H9 (cell line): ENCODE data around the gene RMND5A. TPM values are rescaled to one million over a fixed set of nuclear protein-coding genes. Genes with fewer than 3 reads are reported as not detected.

Experiments
- DNase-seq: peaks from one replicate; pipeline ENCODE4 v3.0.0-alpha.2; 2017
- H2AFZ ChIP-seq: one replicate; pipeline ENCODE4 v1.6.1; 2013; ENCODE audit warnings: mild to moderate bottlenecking, low read length, control low read depth, moderate library complexity
- H2AK5ac ChIP-seq: 2 replicates; pipeline ENCODE4 v1.6.1; 2013; ENCODE audit warnings: low read length, control low read depth, mixed read lengths; ENCODE audit not compliant: insufficient read length
- H2BK120ac ChIP-seq: one replicate; pipeline ENCODE4 v1.6.1; 2013; ENCODE audit warnings: low read depth, mild to moderate bottlenecking, low read length, control low read depth, inconsistent platforms; ENCODE audit not compliant: poor library complexity, severe bottlenecking
- H2BK12ac ChIP-seq: 2 replicates; pipeline ENCODE4 v1.6.1; 2013; ENCODE audit warnings: low read length, control low read depth, mixed read lengths, low read depth; ENCODE audit not compliant: insufficient read length
- H2BK15ac ChIP-seq: 2 replicates; pipeline ENCODE4 v1.6.1; 2013; ENCODE audit warnings: low read depth, low read length, control low read depth
- H2BK20ac ChIP-seq: one replicate; pipeline ENCODE4 v1.6.1; 2013; ENCODE audit warnings: low read depth, mild to moderate bottlenecking, low read length, control low read depth, inconsistent platforms; ENCODE audit not compliant: poor library complexity, severe bottlenecking
- H2BK5ac ChIP-seq: 2 replicates; pipeline ENCODE4 v1.6.1; 2013; ENCODE audit warnings: low read length, control low read depth, mixed read lengths; ENCODE audit not compliant: insufficient read length
- H3K14ac ChIP-seq: 2 replicates; pipeline ENCODE4 v1.6.1; 2013; ENCODE audit warnings: low read length, control low read depth; ENCODE audit not compliant: insufficient read depth
- H3K18ac ChIP-seq: 2 replicates; pipeline ENCODE4 v1.6.1; 2013; ENCODE audit warnings: low read depth, mild to moderate bottlenecking, mixed read lengths, low read length, control low read depth; ENCODE audit not compliant: insufficient read length
- H3K23ac ChIP-seq: 2 replicates; pipeline ENCODE4 v1.6.1; 2013; ENCODE audit warnings: low read length, control low read depth, mixed read lengths, low read depth; ENCODE audit not compliant: insufficient read length
- H3K23me2 ChIP-seq: 2 replicates; pipeline ENCODE4 v1.6.1; 2013; ENCODE audit warnings: low read depth, mild to moderate bottlenecking, mixed read lengths, low read length, control low read depth; ENCODE audit not compliant: insufficient read length, poor library complexity, severe bottlenecking
- H3K27ac ChIP-seq: 2 replicates; pipeline ENCODE4 v1.5.1; 2013; ENCODE audit warnings: low read length, control low read depth, mixed read lengths, low read depth; ENCODE audit not compliant: insufficient read length
- H3K27me3 ChIP-seq: 2 replicates; pipeline ENCODE4 v1.6.1; 2013; ENCODE audit warnings: low read length, control low read depth, inconsistent platforms; ENCODE audit not compliant: insufficient read depth
- H3K4ac ChIP-seq: 2 replicates; pipeline ENCODE4 v1.6.1; 2013; ENCODE audit warnings: low read depth, mild to moderate bottlenecking, control low read depth, inconsistent platforms, low read length, moderate library complexity
- H3K4me1 ChIP-seq: 2 replicates; pipeline ENCODE4 v1.6.1; 2013; ENCODE audit warnings: low read length, control low read depth, inconsistent platforms; ENCODE audit not compliant: insufficient read depth
- H3K4me2 ChIP-seq: 2 replicates; pipeline ENCODE4 v1.6.1; 2013; ENCODE audit warnings: low read length, control low read depth, mixed read lengths; ENCODE audit not compliant: insufficient read length, insufficient read depth
- H3K56ac ChIP-seq: 2 replicates; pipeline ENCODE4 v1.6.1; 2013; ENCODE audit warnings: low read depth, mild to moderate bottlenecking, mixed read lengths, low read length, control low read depth; ENCODE audit not compliant: insufficient read length
- H3K79me1 ChIP-seq: 2 replicates; pipeline ENCODE4 v1.6.1; 2013; ENCODE audit warnings: low read depth, mild to moderate bottlenecking, moderate library complexity, low read length, control low read depth, inconsistent platforms; ENCODE audit not compliant: insufficient read depth, poor library complexity, severe bottlenecking
- H3K79me2 ChIP-seq: 2 replicates; pipeline ENCODE4 v1.6.1; 2013; ENCODE audit warnings: low read length, control low read depth, inconsistent platforms; ENCODE audit not compliant: insufficient read depth
- H3K9ac ChIP-seq: 2 replicates; pipeline ENCODE4 v1.6.1; 2013; ENCODE audit warnings: low read length, control low read depth, mixed read lengths; ENCODE audit not compliant: insufficient read length; ENCODE audit errors: extremely low read depth
- H3K9me3 ChIP-seq: one replicate; pipeline ENCODE4 v1.6.1; 2013; ENCODE audit warnings: low read depth, low read length, inconsistent platforms; ENCODE audit not compliant: control insufficient read depth
- H3T11ph ChIP-seq: one replicate; pipeline ENCODE4 v1.6.1; 2013; ENCODE audit warnings: mild to moderate bottlenecking, low read length, control low read depth, inconsistent platforms
- H4K20me1 ChIP-seq: one replicate; pipeline ENCODE4 v1.6.1; 2013; ENCODE audit not compliant: control insufficient read depth, insufficient read length, insufficient read depth
- H4K5ac ChIP-seq: 2 replicates; pipeline ENCODE4 v1.6.1; 2013; ENCODE audit warnings: low read depth, mild to moderate bottlenecking, mixed read lengths, low read length, control low read depth; ENCODE audit not compliant: insufficient read length
- H4K8ac ChIP-seq: replicated peaks from 2 replicates; pipeline ENCODE4 v1.6.1; 2013; ENCODE audit warnings: low read length, control low read depth, mixed read lengths, low read depth; ENCODE audit not compliant: insufficient read length
- H4K91ac ChIP-seq: 2 replicates; pipeline ENCODE4 v1.6.1; 2013; ENCODE audit warnings: low read depth, mild to moderate bottlenecking, moderate library complexity, mixed read lengths, low read length, control low read depth; ENCODE audit not compliant: insufficient read length
- H3K27ac Mint-ChIP-seq, 3 experiments: 2 replicates in 2 of 3; 3 replicates in 1 of 3; pipeline ENCODE4 v1.8.0; 2020 to 2021; ENCODE audit warnings: mixed read lengths in 3 of 3, mild to moderate bottlenecking in 1 of 3, moderate library complexity in 1 of 3
- H3K27me3 Mint-ChIP-seq: 2 replicates; pipeline ENCODE4 v1.8.0; 2021; ENCODE audit warnings: low read depth, mild to moderate bottlenecking, moderate library complexity, mixed read lengths
- H3K36me3 Mint-ChIP-seq, 3 experiments: 2 replicates in 2 of 3; 3 replicates in 1 of 3; pipeline ENCODE4 v1.8.0; 2020 to 2021; ENCODE audit warnings: low read depth in 3 of 3, mixed read lengths in 3 of 3; ENCODE audit not compliant: insufficient read depth in 1 of 3
- H3K4me1 Mint-ChIP-seq, 2 experiments: 2 replicates each; pipeline ENCODE4 v1.8.0; 2020; ENCODE audit warnings: mixed read lengths in 2 of 2
- H3K4me3 Mint-ChIP-seq, 2 experiments: 2 replicates in 1 of 2; 3 replicates in 1 of 2; pipeline ENCODE4 v1.8.0; 2020 to 2021; ENCODE audit warnings: mild to moderate bottlenecking in 2 of 2, mixed read lengths in 2 of 2, moderate library complexity in 1 of 2
- H3K9me3 Mint-ChIP-seq, 2 experiments: 2 replicates in 1 of 2; 3 replicates in 1 of 2; pipeline ENCODE4 v1.8.0; 2020; ENCODE audit warnings: mild to moderate bottlenecking in 2 of 2, mixed read lengths in 2 of 2, moderate library complexity in 1 of 2
- WGBS: extraction: QIAGEN DNeasy Blood & Tissue Kit; methylation state at CpG from one replicate; pipeline ENCODE4 v1.1.7; 2013; ENCODE audit warnings: missing lambda C conversion rate, low lambda C conversion rate, mixed read lengths; ENCODE audit not compliant: insufficient read length; ENCODE audit errors: extremely low coverage; 5-methylcytosine and 5-hydroxymethylcytosine counted together
- total RNA-seq: library from RNA; stranded (reverse); gene quantifications from 2 replicates; pipeline ENCODE4 v1.2.1, GENCODE V29; 2021
- TF ChIP-seq, protein P1 (sequence below): fragments of 200-600 bp; sonication (generic); conservative IDR thresholded peaks from 3 replicates; pipeline ENCODE4 v1.8.0; 2021; ENCODE audit warnings: antibody characterized with exemption, mild to moderate bottlenecking

RMND5A gene
- total RNA-seq, 1 experiment from 2014 or later: 48.8 TPM

DNA sequence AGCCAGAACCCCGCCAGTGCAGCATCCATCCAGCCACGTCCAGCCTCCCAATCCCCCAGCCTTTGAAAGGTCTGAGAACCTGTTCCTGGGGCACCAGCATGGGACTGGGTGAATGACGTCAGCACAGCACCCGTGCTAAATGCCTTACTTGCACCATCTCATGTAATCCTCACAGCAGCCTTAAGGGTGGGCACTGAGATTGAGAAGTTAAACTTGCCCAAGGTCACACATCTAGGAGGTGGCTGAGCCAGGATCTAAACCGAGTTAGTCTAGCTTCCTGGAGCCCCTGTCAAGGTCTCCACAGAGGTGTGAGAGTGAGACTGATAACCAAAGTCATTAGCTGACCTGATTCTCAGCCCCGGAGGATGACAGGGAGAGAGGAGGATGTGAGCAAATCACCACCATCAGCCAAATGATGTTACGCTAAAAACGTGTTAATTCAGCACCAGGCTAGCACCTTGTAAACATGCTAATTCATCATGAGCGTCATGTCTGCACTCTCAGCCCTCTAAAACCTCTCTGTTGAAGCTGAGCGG, 66.0 kb downstream of the RMND5A start:
- DNase-seq: no peak
- no peaks in the 10 kb centered on the region for H3K4me1 ChIP-seq
- H3K27ac Mint-ChIP-seq: no peak overlapping the region; a peak in 1 of 7 replicates
- no peak overlapping the region for H3K18ac ChIP-seq
- H3K4me3 Mint-ChIP-seq: no peak overlapping the region
- peaks cover 3 to 4% of the 10 kb centered on the region in 2 experiments; a peak in 2 of 5 replicates for H3K9me3 Mint-ChIP-seq
- peaks cover 66% of the 10 kb centered on the region for H3K27me3 Mint-ChIP-seq
- H3K9me3 ChIP-seq: no peaks in the 10 kb centered on the region
- H4K5ac ChIP-seq: no peak overlapping the region
- H3K36me3 Mint-ChIP-seq: no peaks in the 10 kb centered on the region
- H3K4me2 ChIP-seq: no peak overlapping the region
- no peak overlapping the region for H3K14ac ChIP-seq
- no peak overlapping the region for H3K27ac ChIP-seq
- no peaks in the 10 kb centered on the region for H3K79me2 ChIP-seq
- H3K23ac ChIP-seq: no peak overlapping the region
- no peak overlapping the region for H2BK15ac ChIP-seq
- peaks cover 5% of the 10 kb centered on the region for H3K23me2 ChIP-seq
- no peak overlapping the region for H4K8ac ChIP-seq
- no peak overlapping the region for H2BK5ac ChIP-seq
- H2BK120ac ChIP-seq: no peak overlapping the region
- peaks cover 32% of the 10 kb centered on the region; the same call in 1 of the 2 replicates for H3K27me3 ChIP-seq
- TF ChIP-seq, protein P1, sequence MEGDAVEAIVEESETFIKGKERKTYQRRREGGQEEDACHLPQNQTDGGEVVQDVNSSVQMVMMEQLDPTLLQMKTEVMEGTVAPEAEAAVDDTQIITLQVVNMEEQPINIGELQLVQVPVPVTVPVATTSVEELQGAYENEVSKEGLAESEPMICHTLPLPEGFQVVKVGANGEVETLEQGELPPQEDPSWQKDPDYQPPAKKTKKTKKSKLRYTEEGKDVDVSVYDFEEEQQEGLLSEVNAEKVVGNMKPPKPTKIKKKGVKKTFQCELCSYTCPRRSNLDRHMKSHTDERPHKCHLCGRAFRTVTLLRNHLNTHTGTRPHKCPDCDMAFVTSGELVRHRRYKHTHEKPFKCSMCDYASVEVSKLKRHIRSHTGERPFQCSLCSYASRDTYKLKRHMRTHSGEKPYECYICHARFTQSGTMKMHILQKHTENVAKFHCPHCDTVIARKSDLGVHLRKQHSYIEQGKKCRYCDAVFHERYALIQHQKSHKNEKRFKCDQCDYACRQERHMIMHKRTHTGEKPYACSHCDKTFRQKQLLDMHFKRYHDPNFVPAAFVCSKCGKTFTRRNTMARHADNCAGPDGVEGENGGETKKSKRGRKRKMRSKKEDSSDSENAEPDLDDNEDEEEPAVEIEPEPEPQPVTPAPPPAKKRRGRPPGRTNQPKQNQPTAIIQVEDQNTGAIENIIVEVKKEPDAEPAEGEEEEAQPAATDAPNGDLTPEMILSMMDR: no peak
- no peak overlapping the region for H2BK20ac ChIP-seq
- no peak overlapping the region for H3K56ac ChIP-seq
- no peak overlapping the region for H2BK12ac ChIP-seq
- no peak overlapping the region for H2AFZ ChIP-seq
- H3K79me1 ChIP-seq: no peaks in the 10 kb centered on the region
- no peak overlapping the region for H3K9ac ChIP-seq
- H3T11ph ChIP-seq: no peak overlapping the region
- H3K4me1 Mint-ChIP-seq: peaks cover 2 to 14% of the 10 kb centered on the region in 2 experiments
- no peak overlapping the region for H3K4ac ChIP-seq
- no peaks in the 10 kb centered on the region for H4K20me1 ChIP-seq
- H2AK5ac ChIP-seq: no peak overlapping the region
- WGBS: no CpG with 5 or more reads among the region's 10 CpGs
- H4K91ac ChIP-seq: no peak overlapping the region
